ENCODE measurements around the gene SHROOM4.

SHROOM4 gene

DNA sequence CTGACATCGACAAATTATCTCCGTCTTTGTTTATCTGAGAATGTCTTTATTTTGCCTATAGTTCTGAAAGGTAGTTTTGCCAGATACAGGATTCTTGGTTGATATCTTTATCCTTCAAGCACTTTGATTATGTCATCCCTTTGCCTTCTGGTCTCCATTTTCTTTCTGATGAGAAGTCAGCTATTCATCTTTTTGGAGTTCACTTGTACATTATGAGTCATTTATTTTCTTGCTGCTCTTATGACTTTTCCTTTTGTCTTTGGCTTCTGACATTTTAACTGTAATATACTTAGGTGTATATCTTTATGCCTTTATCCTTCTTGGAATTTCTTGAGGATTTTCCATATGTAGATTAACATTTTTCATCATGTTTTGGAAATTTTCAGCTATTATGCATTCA, 51.4 kb downstream of the SHROOM4 start:
- Histone ChIP-seq H3K9ac (ENCODE audit: low read depth, low read length) (no peak overlapping the region), H3K9me3 (ENCODE audit: control insufficient read depth, insufficient read depth, low read length) (no peaks in the 10 kb centered on the region), H3K4me1 (ENCODE audit: insufficient read depth, low read length) (no peaks in the 10 kb centered on the region), H3K36me3 (ENCODE audit: insufficient read depth, low read length) (no peaks in the 10 kb centered on the region)

GRCh38 chrX:50756276-50756675, 57.7 kb downstream of the SHROOM4 start:
- no peaks in the 10 kb centered on the region for H3K4me1 ChIP-seq (ENCODE audit: insufficient read depth, low read length)
- no peaks in the 10 kb centered on the region for H3K9me3 ChIP-seq (ENCODE audit: control insufficient read depth, insufficient read depth, low read length)
- H3K36me3 ChIP-seq (ENCODE audit: insufficient read depth, low read length) = no peaks in the 10 kb centered on the region
- no peak overlapping the region for H3K9ac ChIP-seq (ENCODE audit: low read depth, low read length)

DNA sequence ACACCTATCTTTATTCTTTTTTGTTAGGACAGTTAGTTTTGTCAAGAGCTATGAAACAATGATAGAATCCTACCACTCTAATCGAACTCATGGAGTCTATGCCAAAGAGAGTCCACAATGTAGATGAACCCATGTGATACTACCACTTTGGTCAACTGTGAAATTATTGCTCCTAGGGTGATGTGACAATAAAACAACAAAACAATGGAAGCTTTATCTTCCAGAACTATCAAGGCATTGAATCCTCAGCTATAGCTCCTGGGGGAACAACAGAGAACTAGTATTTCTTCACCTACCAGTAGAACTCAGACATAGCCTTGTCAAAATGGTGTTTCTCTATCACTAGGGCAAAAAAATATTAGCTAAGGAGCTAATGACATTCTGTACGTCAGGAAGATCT, 62.9 kb downstream of the SHROOM4 start:
- no peaks in the 10 kb centered on the region for H3K36me3 ChIP-seq (ENCODE audit: insufficient read depth, low read length)
- H3K9ac ChIP-seq (ENCODE audit: low read depth, low read length) = no peak overlapping the region
- peaks cover 9% of the 10 kb centered on the region for H3K4me1 ChIP-seq (ENCODE audit: insufficient read depth, low read length)
- H3K9me3 ChIP-seq (ENCODE audit: control insufficient read depth, insufficient read depth, low read length) = no peaks in the 10 kb centered on the region

GRCh38 chrX:50747471-50747900, 66.5 kb downstream of the SHROOM4 start:
- Histone ChIP-seq H3K4me1 (ENCODE audit: insufficient read depth, low read length) (peaks cover 9% of the 10 kb centered on the region), H3K9me3 (ENCODE audit: control insufficient read depth, insufficient read depth, low read length) (no peaks in the 10 kb centered on the region), H3K9ac (ENCODE audit: low read depth, low read length) (no peak overlapping the region), H3K36me3 (ENCODE audit: insufficient read depth, low read length) (no peaks in the 10 kb centered on the region)

DNA sequence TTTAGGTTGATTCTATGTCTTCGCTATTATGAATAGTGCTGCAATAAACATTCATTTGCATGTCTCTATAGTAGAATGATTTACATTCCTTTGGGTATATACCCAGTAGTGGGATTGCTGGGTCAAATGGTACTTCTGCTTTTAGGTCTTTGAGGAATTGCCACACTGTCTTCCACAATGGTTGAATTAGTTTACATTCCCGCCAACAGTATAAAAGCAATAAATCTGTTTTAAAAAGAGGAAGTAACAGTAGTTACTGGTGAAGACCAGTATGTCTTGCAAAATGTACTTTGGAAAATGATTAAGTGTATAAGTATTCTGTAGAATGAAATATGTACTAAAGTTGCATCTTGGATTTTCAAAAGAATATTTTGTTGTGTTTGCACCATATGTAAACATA, 77.3 kb downstream of the SHROOM4 start:
- no peaks in the 10 kb centered on the region for H3K36me3 ChIP-seq (ENCODE audit: insufficient read depth, low read length)

DNA sequence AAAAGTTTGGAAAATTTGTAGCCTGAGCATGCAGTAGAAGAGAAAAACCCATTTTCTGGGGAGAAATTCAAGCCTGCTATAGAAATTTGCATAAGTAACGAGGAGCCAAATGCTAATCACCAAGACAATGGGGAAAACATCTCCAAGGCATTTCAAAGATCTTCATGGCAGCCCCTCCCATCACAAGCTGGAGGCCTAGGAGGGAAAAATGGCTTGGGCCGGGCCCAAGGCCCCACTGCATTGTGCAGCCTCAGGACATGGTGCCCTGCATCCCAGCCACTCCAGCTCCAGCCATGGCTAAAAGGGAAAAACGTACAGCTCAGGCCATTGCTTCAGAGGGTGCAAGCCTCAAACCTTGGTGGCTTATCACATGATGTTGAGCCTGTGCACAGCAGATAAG, 87.7 kb downstream of the SHROOM4 start:
- H3K36me3 ChIP-seq (ENCODE audit: insufficient read depth, low read length) = no peaks in the 10 kb centered on the region
- 0 out of 2 replicates have a peak, but pooled peaks cover 3% of the 10 kb centered on the region for H3K9me3 ChIP-seq (ENCODE audit: control insufficient read depth, insufficient read depth, low read length)
- no peak overlapping the region for H3K9ac ChIP-seq (ENCODE audit: low read depth, low read length)
- peaks cover 43% of the 10 kb centered on the region for H3K4me1 ChIP-seq (ENCODE audit: insufficient read depth, low read length)

More for the DNA sequence above, 77.3 kb downstream of the SHROOM4 start:
- Histone ChIP-seq H3K9me3 (ENCODE audit: control insufficient read depth, insufficient read depth, low read length) (no peaks in the 10 kb centered on the region), H3K9ac (ENCODE audit: low read depth, low read length) (no peak overlapping the region), H3K4me1 (ENCODE audit: insufficient read depth, low read length) (no peaks in the 10 kb centered on the region)

GRCh38 chrX:50725310-50725709, 88.7 kb downstream of the SHROOM4 start:
- Histone ChIP-seq H3K9me3 (ENCODE audit: control insufficient read depth, insufficient read depth, low read length) (0 out of 2 replicates have a peak, but pooled peaks cover 3% of the 10 kb centered on the region), H3K4me1 (ENCODE audit: insufficient read depth, low read length) (peaks cover 49% of the 10 kb centered on the region), H3K9ac (ENCODE audit: low read depth, low read length) (no peak overlapping the region), H3K36me3 (ENCODE audit: insufficient read depth, low read length) (no peaks in the 10 kb centered on the region)

DNA sequence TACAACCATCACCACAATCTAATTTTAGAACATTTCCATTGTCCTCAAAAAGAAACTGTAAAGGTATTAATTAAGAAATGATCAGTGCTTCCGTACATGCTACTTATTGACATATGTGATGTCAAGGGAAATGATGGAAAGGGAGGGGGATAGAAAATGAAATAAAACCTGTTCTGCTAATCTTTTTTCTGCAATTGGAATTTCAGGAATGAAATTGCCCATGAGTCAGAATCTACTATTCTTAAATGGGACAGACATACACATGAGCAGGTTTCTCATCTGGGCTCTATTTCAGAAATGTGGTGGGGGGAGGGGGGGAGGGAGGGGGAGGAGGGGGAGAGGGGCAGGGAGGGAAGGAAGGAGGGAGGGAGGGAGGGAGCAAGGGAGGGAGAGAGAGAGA, 91.0 kb downstream of the SHROOM4 start:
- Histone ChIP-seq H3K9me3 (ENCODE audit: control insufficient read depth, insufficient read depth, low read length) (0 out of 2 replicates have a peak, but pooled peaks cover 3% of the 10 kb centered on the region), H3K36me3 (ENCODE audit: insufficient read depth, low read length) (0 out of 2 replicates have a peak, but pooled peaks cover under 1% of the 10 kb centered on the region), H3K9ac (ENCODE audit: low read depth, low read length) (no peak overlapping the region), H3K4me1 (ENCODE audit: insufficient read depth, low read length) (peaks cover 67% of the 10 kb centered on the region)

- Histone ChIP-seq H3K4me1 (ENCODE audit: insufficient read depth, low read length) (peaks cover 69% of the 10 kb centered on the region), H3K36me3 (ENCODE audit: insufficient read depth, low read length) (0 out of 2 replicates have a peak, but pooled peaks cover 4% of the 10 kb centered on the region), H3K9me3 (ENCODE audit: control insufficient read depth, insufficient read depth, low read length) (0 out of 2 replicates have a peak, but pooled peaks cover 3% of the 10 kb centered on the region), H3K9ac (ENCODE audit: low read depth, low read length) (0 out of 2 replicates have a peak overlapping the region, but pooled peaks have one; percentile 1)
Observed at GRCh38 chrX:50721764-50722521, 92.1 kb downstream of the SHROOM4 start.

DNA sequence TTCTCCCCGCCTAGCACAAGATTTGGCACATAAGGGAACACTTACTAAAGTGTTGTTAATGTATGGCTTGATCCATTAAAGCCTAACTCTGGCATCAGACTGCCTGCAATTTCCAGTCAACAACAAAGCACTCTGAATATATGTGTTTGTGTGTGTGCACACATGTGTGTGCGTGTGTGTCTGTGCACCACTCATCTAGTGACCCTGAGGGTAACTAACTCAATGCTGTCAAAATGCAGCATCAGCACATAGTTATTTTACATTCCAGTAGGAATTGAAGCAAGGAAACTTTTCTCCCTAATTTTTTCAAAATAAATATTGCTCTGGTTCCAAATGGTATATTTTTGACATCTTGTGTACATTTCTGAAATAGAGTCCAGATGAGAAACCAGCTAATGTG, 94.4 kb downstream of the SHROOM4 start:
- H3K36me3 ChIP-seq (ENCODE audit: insufficient read depth, low read length) = 0 out of 2 replicates have a peak, but pooled peaks cover 4% of the 10 kb centered on the region
- H3K9me3 ChIP-seq (ENCODE audit: control insufficient read depth, insufficient read depth, low read length) = no peaks in the 10 kb centered on the region
- H3K4me1 ChIP-seq (ENCODE audit: insufficient read depth, low read length) = peaks cover 51% of the 10 kb centered on the region
- H3K9ac ChIP-seq (ENCODE audit: low read depth, low read length) = no peak overlapping the region

GRCh38 chrX:50718776-50719175, 95.2 kb downstream of the SHROOM4 start:
- no peak overlapping the region for H3K9ac ChIP-seq (ENCODE audit: low read depth, low read length)
- H3K4me1 ChIP-seq (ENCODE audit: insufficient read depth, low read length) = peaks cover 48% of the 10 kb centered on the region
- no peaks in the 10 kb centered on the region for H3K9me3 ChIP-seq (ENCODE audit: control insufficient read depth, insufficient read depth, low read length)
- 0 out of 2 replicates have a peak, but pooled peaks cover 4% of the 10 kb centered on the region for H3K36me3 ChIP-seq (ENCODE audit: insufficient read depth, low read length)

GRCh38 chrX:50716706-50717105, 97.3 kb downstream of the SHROOM4 start:
- H3K4me1 ChIP-seq (ENCODE audit: insufficient read depth, low read length) = peaks cover 39% of the 10 kb centered on the region
- no peak overlapping the region for H3K9ac ChIP-seq (ENCODE audit: low read depth, low read length)
- H3K36me3 ChIP-seq (ENCODE audit: insufficient read depth, low read length) = 0 out of 2 replicates have a peak, but pooled peaks cover 4% of the 10 kb centered on the region
- H3K9me3 ChIP-seq (ENCODE audit: control insufficient read depth, insufficient read depth, low read length) = no peaks in the 10 kb centered on the region

GRCh38 chrX:50712777-50713176, 101.2 kb downstream of the SHROOM4 start:
- no peak overlapping the region for H3K9ac ChIP-seq (ENCODE audit: low read depth, low read length)
- peaks cover 26% of the 10 kb centered on the region for H3K4me1 ChIP-seq (ENCODE audit: insufficient read depth, low read length)
- H3K36me3 ChIP-seq (ENCODE audit: insufficient read depth, low read length) = 0 out of 2 replicates have a peak, but pooled peaks cover 1% of the 10 kb centered on the region
- H3K9me3 ChIP-seq (ENCODE audit: control insufficient read depth, insufficient read depth, low read length) = no peaks in the 10 kb centered on the region

DNA sequence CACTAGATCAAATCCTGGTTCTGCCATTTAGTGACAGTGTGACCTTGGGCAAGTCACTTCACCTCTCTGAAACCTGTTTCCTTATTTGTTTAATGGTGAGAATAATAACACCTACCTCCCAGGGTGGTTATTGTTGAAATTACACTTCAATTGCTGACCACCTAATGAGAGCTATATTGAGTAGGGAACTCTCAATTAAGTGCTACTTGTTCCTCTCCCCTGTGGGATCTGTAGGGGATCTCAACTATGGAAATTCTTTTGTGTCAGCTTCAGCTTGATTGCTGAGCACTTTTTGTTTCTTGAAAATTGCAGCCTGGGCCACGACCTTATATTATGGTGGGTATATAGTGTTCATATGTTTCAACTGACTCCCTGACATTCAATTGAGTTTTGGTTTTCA, 102.1 kb downstream of the SHROOM4 start:
- no peaks in the 10 kb centered on the region for H3K9me3 ChIP-seq (ENCODE audit: control insufficient read depth, insufficient read depth, low read length)
- peaks cover 35% of the 10 kb centered on the region for H3K4me1 ChIP-seq (ENCODE audit: insufficient read depth, low read length)
- H3K9ac ChIP-seq (ENCODE audit: low read depth, low read length) = no peak overlapping the region
- H3K36me3 ChIP-seq (ENCODE audit: insufficient read depth, low read length) = no peaks in the 10 kb centered on the region
